ENCODE data around the gene LRRC23. TPM values are rescaled to one million over a fixed set of nuclear protein-coding genes. Genes with fewer than 3 reads are reported as not detected.
A peak's percentile ranks its signal among the peaks of the same experiment; 100 is the strongest.

LRRC23 gene
- total RNA-seq, 1 donor from 2014 or later = 8.6 TPM

DNA sequence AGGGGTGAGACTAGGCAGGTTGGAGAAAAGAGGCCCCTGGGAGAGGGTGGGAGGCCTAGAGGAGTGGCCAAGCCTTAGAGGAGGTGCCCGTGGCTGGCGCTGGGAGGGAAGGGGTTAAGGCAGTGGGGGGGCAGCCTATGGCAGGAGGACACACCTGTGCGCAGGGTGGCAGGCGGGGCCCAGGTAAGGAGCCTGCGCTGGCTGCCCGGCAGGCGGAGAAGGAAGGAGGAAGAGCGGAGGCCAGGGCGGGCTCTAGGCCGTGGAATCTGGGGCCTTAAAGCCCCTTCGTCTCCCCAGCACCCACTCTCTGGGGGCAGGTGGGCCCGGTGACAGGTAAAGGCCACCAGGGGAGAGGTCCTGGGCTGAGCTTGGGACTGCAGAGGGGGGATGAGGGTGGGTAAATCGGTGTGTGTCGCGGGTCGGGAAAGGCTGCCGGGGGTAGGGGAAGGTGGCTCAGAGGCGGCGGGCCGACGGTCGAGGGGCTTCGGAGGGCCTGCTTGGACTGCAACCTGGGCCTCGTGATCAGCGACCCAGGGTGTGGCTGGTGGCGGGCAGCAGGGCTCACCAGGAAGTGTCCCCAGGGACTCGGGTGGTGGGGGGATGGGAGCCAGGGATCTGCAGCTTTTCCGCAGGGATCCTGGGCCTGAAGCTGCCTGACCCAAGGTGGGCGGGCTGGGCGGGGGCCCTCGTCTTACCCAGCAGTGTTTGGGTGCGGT lies 58.6 kb downstream of the LRRC23 start:
- intact Hi-C loops (cut with DNase I) = no loop called here
- H3K4me1 ChIP-seq = peaks cover 29% of the 10 kb centered on the region
- peak overlapping the region; percentile 22 to 52 for H3K4me3 ChIP-seq
- H3K27me3 ChIP-seq = no peaks in the 10 kb centered on the region
- TF ChIP-seq CTCF (IDR thresholded peaks at IDR 0.05) (no peak), POLR2AphosphoS5 (IDR thresholded peaks at IDR 0.05; ENCODE audit: insufficient read depth in 1 of 2, low read depth in 1 of 2) (peak in 1 of 2 donors; percentile 59), POLR2A (IDR thresholded peaks at IDR 0.05) (peak in 1 of 2 donors; percentile 14)
- no peaks in the 10 kb centered on the region for H3K9me3 ChIP-seq
- H3K36me3 ChIP-seq = peaks cover 0 to 31% of the 10 kb centered on the region in 2 donors
- peak overlapping the region; percentile 87 for H3K27ac ChIP-seq
- DNase-seq (ENCODE audit: extremely low spot score in 2 of 2) = no peak

MicroRNAs within 50 kb of the gene (microRNA counts, 767-probe panel; counts per million panel counts)
- 3,784 to 4,484 counts per million in 2 donors for microRNA hsa-miR-141-3p
- 7,182 to 8,797 counts per million in 2 donors for microRNA hsa-miR-200c-3p

Small RNA genes within 50 kb of the gene (microRNA-seq; reads per million reads assigned to microRNA genes)
- gene MIR141 (ENCODE audit: borderline number of aligned reads, borderline replicate concordance) (658 reads per million, percentile 73 among the genes with 10 or more reads in this experiment), gene MIR200C (ENCODE audit: borderline number of aligned reads, borderline replicate concordance) (71,974 reads per million, percentile 98 among the genes with 10 or more reads in this experiment)

Small RNA genes within 50 kb of the gene (small RNA-seq; reads per million reads assigned to genes)
- gene MIR141 = 13.2 reads per million, percentile 94 among the genes with 10 or more reads in this experiment
- gene MIR200C = 40.1 reads per million, percentile 96 among the genes with 10 or more reads in this experiment
- not detected for gene RNU7-1

Other genes starting within 250 kb of the LRRC23 start
- gene ING4, start 241.7 kb upstream of the LRRC23 start, total RNA-seq = 45.7 TPM
- gene ZNF384, start 215.4 kb upstream of the LRRC23 start, total RNA-seq = 31.9 TPM
- 5.6 TPM for gene PIANP, start 204.0 kb upstream of the LRRC23 start, total RNA-seq
- 35.4 TPM for gene COPS7A, start 180.8 kb upstream of the LRRC23 start, total RNA-seq
- gene MLF2, start 151.7 kb upstream of the LRRC23 start, total RNA-seq = 150 TPM
- gene PTMS, start 138.5 kb upstream of the LRRC23 start, total RNA-seq = 132 TPM
- gene LAG3, start 132.3 kb upstream of the LRRC23 start, total RNA-seq = 10.3 TPM
- 14.2 TPM for gene CD4, start 115.3 kb upstream of the LRRC23 start, total RNA-seq
- gene GPR162, start 83.0 kb upstream of the LRRC23 start, total RNA-seq = 3.2 TPM
- 37.3 TPM for gene P3H3, start 76.4 kb upstream of the LRRC23 start, total RNA-seq
- 5.2 TPM for gene GNB3, start 63.9 kb upstream of the LRRC23 start, total RNA-seq
- gene CDCA3, start 53.5 kb upstream of the LRRC23 start, total RNA-seq = 8.6 TPM
- 36.6 TPM for gene USP5, start 52.7 kb upstream of the LRRC23 start, total RNA-seq
- gene TPI1, start 37.3 kb upstream of the LRRC23 start, total RNA-seq = 274 TPM
- 3.2 TPM for gene SPSB2, start 31.5 kb upstream of the LRRC23 start, total RNA-seq
- 20.1 TPM for gene ENO2, start 9.8 kb downstream of the LRRC23 start, total RNA-seq
- 92.1 TPM for gene ATN1, start 23.1 kb downstream of the LRRC23 start, total RNA-seq
- gene RNU7-1, start 39.0 kb downstream of the LRRC23 start, total RNA-seq = not detected
- 760 TPM for gene C12orf57, start 39.2 kb downstream of the LRRC23 start, total RNA-seq
- 17.4 TPM for gene PTPN6, start 46.5 kb downstream of the LRRC23 start, total RNA-seq
- gene PHB2, start 65.8 kb downstream of the LRRC23 start, total RNA-seq = 199 TPM
- gene EMG1, start 66.1 kb downstream of the LRRC23 start, total RNA-seq = 21.9 TPM
- 42.0 TPM for gene LPCAT3, start 113.7 kb downstream of the LRRC23 start, total RNA-seq
- gene C1S, start 155.9 kb downstream of the LRRC23 start, total RNA-seq = 541 TPM
- gene C1R, start 187.6 kb downstream of the LRRC23 start, total RNA-seq = 830 TPM
- 122 TPM for gene C1RL, start 204.4 kb downstream of the LRRC23 start, total RNA-seq
- gene RBP5, start 224.1 kb downstream of the LRRC23 start, total RNA-seq = 3.7 TPM
- 46.2 TPM for gene CLSTN3, start 225.5 kb downstream of the LRRC23 start, total RNA-seq

Data from vagina (tissue), 2 donors.